Heart left ventricle (tissue), 16 donors: ENCODE data around the gene GALT. TPM values are rescaled to one million over a fixed set of nuclear protein-coding genes. Genes with fewer than 3 reads are reported as not detected.
"Not testable (repeated sequence)": the region's sequence is repeated elsewhere in the genome, so short reads cannot be mapped to it uniquely, and the experiment has no call there.

ENCODE experiments used
- ATAC-seq, 4 donors: fragments of 200-7000 bp; cut with Tn5 transposase; one replicate each; pipeline ENCODE4 v1.9.1; 2020 to 2022; ENCODE audit warnings: moderate library complexity in 4 of 4, mild to moderate bottlenecking in 3 of 4, moderate number of reproducible peaks in 1 of 4
- DNase-seq, 5 donors: peaks; one replicate each; pipeline ENCODE4 v3.0.0-alpha.2; 2020
- H3K27ac ChIP-seq, 12 donors: fragments of 200-600 bp; sonication (generic) in 4 of 12; one replicate each; pipeline versions ENCODE4 v1.5.0 to v1.8.0; 2016 to 2022; ENCODE audit warnings: mild to moderate bottlenecking in 2 of 12
- H3K27me3 ChIP-seq, 9 donors: fragments of 200-600 bp; sonication (generic) in 2 of 9; one replicate each; pipeline versions ENCODE4 v1.5.1 to v1.8.0; 2016 to 2022; ENCODE audit warnings: mild to moderate bottlenecking in 3 of 9
- H3K36me3 ChIP-seq, 9 donors: fragments of 200-600 bp; sonication (generic) in 2 of 9; one replicate each; pipeline versions ENCODE4 v1.5.0 to v1.8.0; 2018 to 2022; ENCODE audit warnings: mild to moderate bottlenecking in 2 of 9
- H3K4me1 ChIP-seq, 12 donors: fragments of 200-600 bp; sonication (generic) in 4 of 12; one replicate each; pipeline versions ENCODE4 v1.5.0 to v1.8.0; 2016 to 2022; ENCODE audit warnings: mild to moderate bottlenecking in 3 of 12
- H3K4me3 ChIP-seq, 12 donors: fragments of 200-600 bp; sonication (generic) in 4 of 12; one replicate each; pipeline versions ENCODE4 v1.5.0 to v1.8.0; 2017 to 2022; ENCODE audit warnings: mild to moderate bottlenecking in 9 of 12, moderate library complexity in 4 of 12
- H3K9me3 ChIP-seq, 12 donors: fragments of 200-600 bp; sonication (generic) in 4 of 12; one replicate each; pipeline versions ENCODE4 v1.5.0 to v1.8.0; 2016 to 2022; ENCODE audit warnings: mild to moderate bottlenecking in 1 of 12
- CTCF ChIP-seq, 12 donors: fragments of 200-600 bp; sonication (generic) in 4 of 12; IDR thresholded peaks; one replicate each; pipeline versions ENCODE4 v1.5.0 to v1.8.0; 2018 to 2022; ENCODE audit warnings: antibody characterized with exemption in 12 of 12, mild to moderate bottlenecking in 5 of 12
- POLR2A ChIP-seq, 2 donors: fragments of 450-650 bp; IDR thresholded peaks; one replicate each; pipeline ENCODE4 v1.6.1; 2017; ENCODE audit warnings: antibody characterized with exemption in 2 of 2, mild to moderate bottlenecking in 2 of 2, moderate library complexity in 2 of 2
- WGBS, 4 donors: extraction: QIAGEN DNeasy Blood & Tissue Kit in 2 of 4; methylation state at CpG; one replicate each; pipeline versions ENCODE4 v1.1.5 to v1.1.7; 2013 to 2018; 5-methylcytosine and 5-hydroxymethylcytosine counted together
- intact Hi-C, 10 donors: fragments of 100-400 bp; cut with DNase I; formaldehyde crosslinking; loops; one replicate each; pipeline versions ENCODE4 v1.11.1 to v1.14.2; 2022
- polyA plus RNA-seq, 2 donors: library from polyadenylated mRNA; stranded (reverse); fragments of 200-250 nt; gene quantifications; one replicate each; pipeline ENCODE4 v1.2.3, GENCODE V29; 2013
- total RNA-seq, 9 donors: library from RNA; depleted of rRNA in 2 of 9; stranded (reverse); fragments of >200 nt in 2 of 9; fragmentation: NEBNext Ultra II Directional in 3 of 9; extraction: Animal tissue kit (Norgen Biotek cat#: 25700) in 3 of 9; gene quantifications; one replicate each; pipeline versions ENCODE4 v1.1.0 to v1.2.4, GENCODE V29; 2016 to 2023
- donor health status: ischemic (EF 13 %, LVEDD 7.1; RV severe dilation, severe dysfunction).
- donor health status: healthy with polysubstance abuse.
- donor health status: DM: no; HTN: yes; CAD: no.
- donor health status: DM: no; HTN: no; CAD: no.
- donor health status: ischemic (EF 25% LVEDD 6.9; RV normal size, moderate dysfunction).
- donor health status: ischemic (EF 25% LVEDD 5.7; RV mildly dilated, moderate dysfunction).
- donor health status: healthy.
- donor health status: DM: yes; HTN: yes; CAD: no.
- donor health status: ischemic (EF 35%, LVEDD 5.7; RV mildly dilated, moderate dysfunction).
- donor health status: nonischemic (EF 11% LVEDD 7.7; RV severe dilation, severe dysfunction).
- donor health status: DM: yes; HTN: yes; CAD: no.
- donor health status: PGD.
- donor health status: ischemic (EF 29% LVEDD 5.4; RV normal size, mild dysfunction).
- donor health status: nonischemic (EF 23%, LVEDD 6.1; RV moderate dilation, normal function).

Gene GALT
- total and polyA plus RNA-seq, 11 donors = 16.8 to 67.9 (median 41.2) TPM

- peak within 1 kb of the TSS; percentile 41 to 93 (median 86) for H3K27ac ChIP-seq
- 0 to 1% (median 0%) methylated on average over 1 to 74 of the region's 74 CpGs for WGBS, 4 donors
- ATAC-seq (peak; percentile 91 to 97 (median 97)), DNase-seq (peak; percentile 94 to 98 (median 96))
- H3K27me3 ChIP-seq = no peaks in the 10 kb centered on the region
- peaks cover 0 to 8% (median 0%) of the 10 kb centered on the region in 9 donors for H3K36me3 ChIP-seq
- peaks cover 0 to 27% (median 19%) of the 10 kb centered on the region in 12 donors for H3K4me1 ChIP-seq
- TF ChIP-seq CTCF (IDR thresholded peaks at IDR 0.05) (peak in 2 of 12 donors; percentile 12 to 13), POLR2A (IDR thresholded peaks at IDR 0.05) (peak in 1 of 2 donors; percentile 86)
- intact Hi-C loops = no loop called here
- peak within 1 kb of the TSS; percentile 39 to 83 (median 74) for H3K4me3 ChIP-seq
- no peaks in the 10 kb centered on the region for H3K9me3 ChIP-seq
These were observed 8.9 kb upstream of the GALT start, which contains the start of gene SIGMAR1 for GRCh38 chr9:34637356-34638137. TSS of gene SIGMAR1 (minus strand) at chr9:34637787. CDS start at chr9:34637697, 90 bp downstream.

GRCh38 chr9:34638138-34638445, 8.4 kb upstream of the GALT start:
- DNase-seq (no peak), ATAC-seq (no peak)
- Histone ChIP-seq H3K4me3 (peak overlapping the region; percentile 12 to 83 (median 74)), H3K27me3 (no peaks in the 10 kb centered on the region), H3K4me1 (peaks cover 0 to 27% (median 19%) of the 10 kb centered on the region in 12 donors), H3K36me3 (peaks cover 0 to 8% (median 0%) of the 10 kb centered on the region in 9 donors), H3K27ac (peak overlapping the region; percentile 41 to 93 (median 86)), H3K9me3 (no peaks in the 10 kb centered on the region)
- intact Hi-C loops = no loop called here
- no peak for TF ChIP-seq CTCF (IDR thresholded peaks at IDR 0.05)
- no peak for TF ChIP-seq POLR2A (IDR thresholded peaks at IDR 0.05)
- WGBS, 4 donors = 18 to 32% (median 23%) methylated on average over 6 to 7 of the region's 7 CpGs

GRCh38 chr9:34639322-34639721, 7.2 kb upstream of the GALT start:
- intact Hi-C loops = not testable (repeated sequence)

GRCh38 chr9:34642679-34643078, 3.8 kb upstream of the GALT start:
- no peaks in the 10 kb centered on the region for H3K27me3 ChIP-seq

More at GRCh38 chr9:34639322-34639721, 7.2 kb upstream of the GALT start:
- not testable (repeated sequence) for ATAC-seq, DNase-seq, H3K4me3 ChIP-seq, H3K36me3 ChIP-seq, H3K27me3 ChIP-seq, H3K27ac ChIP-seq, H3K9me3 ChIP-seq
- peaks cover 0 to 27% (median 18%) of the 10 kb centered on the region in 12 donors for H3K4me1 ChIP-seq
- WGBS, 4 donors = 85 to 90% (median 86%) methylated on average over 8 of the region's 8 CpGs

More at GRCh38 chr9:34642679-34643078, 3.8 kb upstream of the GALT start:
- Histone ChIP-seq H3K4me1 (peaks cover 0 to 23% (median 18%) of the 10 kb centered on the region in 12 donors), H3K9me3 (no peaks in the 10 kb centered on the region), H3K36me3 (no peaks in the 10 kb centered on the region), H3K4me3 (no peak overlapping the region), H3K27ac (no peak overlapping the region)
- intact Hi-C loops = no loop called here
- WGBS, 4 donors = 94 to 98% (median 97%) methylated on average over 1 of the region's 1 CpG
- ATAC-seq = no peak
- TF ChIP-seq CTCF (IDR thresholded peaks at IDR 0.05) (no peak), POLR2A (IDR thresholded peaks at IDR 0.05) (no peak)
- DNase-seq = no peak
